ENCODE measurements around the gene OPRPN. TPM values are rescaled to one million over a fixed set of nuclear protein-coding genes. Genes with fewer than 3 reads are reported as not detected.

OPRPN gene
- total and polyA plus RNA-seq, 2 of the 8 experiments (the other 6 are each of a cell fraction or from before 2014, with no cell fraction given): not detected

GRCh38 chr4:70397580-70397979 lies at the start of gene OPRPN (continued):
- TF ChIP-seq CHD7 (IDR thresholded peaks at IDR 0.05; ENCODE audit: insufficient replicate concordance, low read length): no peak
- TF ChIP-seq TCF12 (IDR thresholded peaks at IDR 0.05; ENCODE audit: low read depth, low read length): no peak
- TF ChIP-seq JUND (IDR thresholded peaks at IDR 0.05; ENCODE audit: low read length): no peak
- no peak for TF ChIP-seq CREB1 (IDR thresholded peaks at IDR 0.05)
- no peak for TF ChIP-seq HDAC2 (IDR thresholded peaks at IDR 0.05; ENCODE audit: borderline replicate concordance in 1 of 2, low read depth in 2 of 2, low read length in 2 of 2)
- no peak for TF ChIP-seq BCL11A (IDR thresholded peaks at IDR 0.05; ENCODE audit: low read depth in 2 of 2, low read length in 2 of 2)
- TF ChIP-seq KDM1A (IDR thresholded peaks at IDR 0.05; ENCODE audit: borderline replicate concordance, low read length): no peak
- no peak for TF ChIP-seq SIRT6 (IDR thresholded peaks at IDR 0.05; ENCODE audit: low read length)
- TF ChIP-seq RXRA (IDR thresholded peaks at IDR 0.05; ENCODE audit: insufficient read depth, low read depth, low read length): no peak
- no peak for TF ChIP-seq NRF1 (IDR thresholded peaks at IDR 0.05; ENCODE audit: low read depth, low read length)
- TF ChIP-seq RBBP5 (IDR thresholded peaks at IDR 0.05; ENCODE audit: borderline replicate concordance, low read depth, low read length): no peak
- TF ChIP-seq RNF2 (IDR thresholded peaks at IDR 0.05; ENCODE audit: borderline replicate concordance, low read depth, low read length, missing control alignments, poor library complexity, severe bottlenecking): no peak
